CD4-positive, alpha-beta T cell treated with Interleukin-10 for 1 hour (primary cell): Measurements from ENCODE around the gene EPN3.

ENCODE experiments used
- DNase-seq: peaks from one replicate; pipeline ENCODE4 v3.0.0-alpha.2; 2020

EPN3 gene

DNA sequence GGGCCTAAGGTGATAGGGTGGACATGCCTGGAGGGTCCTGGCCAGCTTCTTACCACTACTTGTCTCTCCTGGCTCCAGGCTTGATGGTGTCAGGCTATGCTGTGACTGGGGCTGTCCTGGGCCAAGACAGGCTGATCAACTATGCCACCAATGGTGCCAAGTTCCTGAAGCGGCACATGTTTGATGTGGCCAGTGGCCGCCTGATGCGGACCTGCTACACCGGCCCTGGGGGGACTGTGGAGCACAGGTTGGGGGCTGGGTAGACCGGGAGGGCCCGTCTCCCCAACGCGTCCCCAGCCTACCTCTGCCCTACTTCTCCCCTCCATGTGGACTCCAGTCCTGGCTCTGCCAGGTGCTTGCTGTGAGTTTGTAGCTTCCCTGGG is 18.9 kb downstream of the EPN3 start:
- no peak for DNase-seq

- no peak for DNase-seq
These were observed 19.3 kb downstream of the EPN3 start for GRCh38 chr17:50551884-50552283.

DNA sequence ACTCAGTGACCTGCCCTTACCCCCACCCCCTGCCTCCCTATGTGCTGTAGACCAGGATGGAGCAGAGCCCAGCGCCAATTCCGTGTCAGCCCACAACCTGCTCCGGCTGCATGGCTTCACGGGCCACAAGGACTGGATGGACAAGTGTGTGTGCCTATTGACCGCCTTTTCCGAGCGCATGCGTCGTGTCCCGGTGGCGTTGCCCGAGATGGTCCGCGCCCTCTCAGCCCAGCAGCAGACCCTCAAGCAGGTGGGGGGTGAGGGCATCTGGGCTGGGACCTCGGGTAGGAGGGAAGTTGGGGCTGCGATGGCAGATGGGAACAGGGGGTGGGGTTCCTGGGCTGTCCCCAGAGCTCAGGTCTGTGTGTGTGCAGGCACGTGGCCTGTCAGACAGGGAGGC is 21.7 kb downstream of the EPN3 start:
- no peak for DNase-seq

GRCh38 chr17:50556803-50557202 is 24.3 kb downstream of the EPN3 start:
- DNase-seq, result no peak

DNA sequence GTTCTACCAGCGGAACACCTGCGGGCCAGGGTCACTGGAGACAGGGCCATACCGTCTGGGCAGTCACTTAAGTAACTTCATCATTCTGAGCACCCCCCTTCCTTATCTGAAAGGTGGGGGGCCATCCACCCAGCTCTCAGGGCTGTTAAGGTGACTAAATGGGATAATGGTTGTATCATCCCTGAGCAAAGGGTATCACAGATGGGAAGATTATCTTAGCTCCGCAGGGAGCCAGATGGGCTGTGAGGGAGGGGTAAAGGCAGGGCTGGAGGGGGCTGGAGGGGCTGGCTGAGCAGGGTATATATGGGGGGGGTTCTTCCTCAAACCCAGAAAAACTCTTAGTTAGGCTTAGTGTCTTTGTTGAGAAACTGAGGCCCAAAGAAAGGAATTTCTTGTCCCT is 25.1 kb downstream of the EPN3 start:
- no peak for DNase-seq

GRCh38 chr17:50558091-50558490 is 25.6 kb downstream of the EPN3 start:
- no peak for DNase-seq

GRCh38 chr17:50558581-50558940 is 26.0 kb downstream of the EPN3 start:
- DNase-seq, result no peak

- DNase-seq, result no peak
These were observed 26.5 kb downstream of the EPN3 start for GRCh38 chr17:50558941-50559614.

GRCh38 chr17:50559674-50560184 is 27.2 kb downstream of the EPN3 start:
- DNase-seq, result peak; percentile 27

- DNase-seq, result peak; percentile 91
These were observed 27.8 kb downstream of the EPN3 start, which contains the start of gene CACNA1G for GRCh38 chr17:50560185-50560824. Gene CACNA1G, plus strand, starts transcription at chr17:50560715. Its CDS starts 745 bp downstream, at chr17:50561460.

- DNase-seq, result no peak
These were observed 28.6 kb downstream of the EPN3 start for GRCh38 chr17:50560931-50561745.

DNA sequence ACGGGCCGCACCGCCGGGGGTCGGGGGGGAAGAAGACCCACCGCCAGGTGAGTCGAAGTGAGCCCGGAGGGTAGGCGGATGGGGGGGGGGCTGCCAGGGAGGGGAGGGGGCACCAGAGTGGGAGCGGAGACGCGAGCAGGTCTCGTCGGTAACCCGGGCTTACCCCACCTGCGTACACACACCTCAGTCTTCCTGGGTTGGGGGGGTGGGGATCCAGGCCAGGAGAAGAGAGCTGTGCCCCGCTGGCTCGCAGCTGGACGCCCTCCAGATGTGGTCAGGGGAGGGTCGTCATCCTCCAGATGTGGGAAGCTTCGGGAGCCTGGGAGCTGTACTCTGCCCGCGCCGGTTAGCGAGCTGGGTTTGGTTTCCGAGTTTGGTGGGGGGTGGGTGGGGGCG is 29.2 kb downstream of the EPN3 start:
- DNase-seq, result no peak

GRCh38 chr17:50562242-50563091 is 29.9 kb downstream of the EPN3 start:
- DNase-seq, result no peak

GRCh38 chr17:50563092-50563511 is 30.6 kb downstream of the EPN3 start:
- DNase-seq, result no peak

- DNase-seq, result no peak
These were observed 32.4 kb downstream of the EPN3 start for GRCh38 chr17:50564916-50565315.

DNA sequence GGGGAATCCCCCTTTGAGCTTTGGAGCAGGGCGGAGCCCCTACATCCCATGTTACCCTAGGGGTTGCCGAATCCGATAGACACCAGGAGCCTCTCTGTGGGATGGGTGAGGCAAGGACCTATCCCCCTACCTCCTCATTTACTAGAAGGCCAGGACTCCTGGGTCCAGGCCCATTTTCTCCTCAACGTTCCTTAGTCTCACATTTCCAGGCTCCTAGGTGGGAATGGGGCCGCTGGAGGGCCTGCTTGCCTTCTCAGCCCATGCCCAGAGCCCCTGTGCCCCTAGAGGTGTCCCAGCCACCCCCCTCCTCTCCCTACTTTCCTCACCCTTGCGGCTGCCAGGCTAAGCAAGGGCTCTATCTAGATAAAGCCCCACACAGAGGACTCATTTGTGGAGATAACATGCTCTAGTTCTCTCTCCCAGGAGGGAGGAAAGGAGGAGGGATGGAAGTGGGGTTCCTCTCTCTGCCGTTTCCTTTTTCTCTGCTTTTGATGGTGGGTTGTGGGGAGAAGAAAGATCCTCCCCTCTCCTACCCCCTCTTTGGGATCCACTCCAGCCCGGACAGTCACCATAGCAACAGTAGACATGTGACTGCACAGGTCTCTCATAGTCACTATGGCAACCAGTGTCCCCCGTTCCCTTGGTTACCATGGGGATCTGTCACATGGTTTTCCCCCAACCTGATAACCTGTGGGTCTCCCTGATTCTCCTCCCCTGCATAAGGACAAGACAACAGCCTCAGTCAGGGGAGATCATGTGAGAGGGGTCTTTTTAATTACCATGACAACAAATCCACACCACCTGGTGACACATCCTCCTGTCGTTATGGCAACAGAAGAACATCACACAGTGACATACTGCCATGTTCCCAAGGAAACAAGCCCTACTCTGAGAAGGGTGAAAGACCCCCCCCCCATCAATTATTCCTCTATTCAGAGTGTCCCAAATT is 33.1 kb downstream of the EPN3 start:
- peak; percentile 39 for DNase-seq

DNA sequence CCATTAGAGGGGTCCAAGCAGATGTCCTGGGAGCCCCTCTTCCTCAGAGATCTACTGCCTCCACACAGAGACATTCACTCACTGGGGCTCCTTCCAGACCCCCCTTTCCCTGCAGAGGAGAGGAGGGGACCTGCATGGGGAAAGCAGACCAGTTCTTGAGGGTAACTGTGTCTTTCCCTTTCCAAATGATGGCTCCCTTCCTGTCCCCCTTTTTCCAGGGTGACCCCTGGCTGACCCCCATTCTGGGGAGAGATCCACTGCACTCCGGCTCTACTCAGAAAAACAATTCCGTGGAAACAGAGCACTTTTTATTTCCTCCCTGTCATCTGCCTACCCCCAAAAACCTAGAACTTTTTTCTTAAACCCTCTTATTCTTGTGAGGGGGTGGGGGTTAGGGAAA is 34.4 kb downstream of the EPN3 start:
- no peak for DNase-seq

- no peak for DNase-seq
These were observed 36.1 kb downstream of the EPN3 start for GRCh38 chr17:50568659-50569058.

GRCh38 chr17:50569592-50569991 is 37.1 kb downstream of the EPN3 start:
- no peak for DNase-seq

DNA sequence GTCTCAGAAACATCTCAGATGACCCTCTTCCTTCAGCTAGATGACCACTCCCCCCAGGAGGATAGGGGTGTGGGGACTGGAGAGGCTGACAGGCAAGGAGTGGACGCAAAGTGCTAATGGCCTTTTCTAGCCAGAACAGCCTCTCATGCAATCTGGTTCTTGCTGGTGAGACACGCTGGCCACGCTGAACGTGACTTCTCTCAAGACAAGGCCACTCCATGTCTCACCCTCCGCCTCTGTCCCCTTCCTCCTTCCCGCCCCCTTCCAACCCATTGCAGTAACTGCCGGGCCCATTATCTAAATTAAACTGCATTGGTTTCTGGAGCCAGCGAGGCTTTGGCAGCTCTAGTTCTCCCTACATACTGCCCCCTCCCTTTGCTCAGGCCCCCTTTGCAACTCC is 37.5 kb downstream of the EPN3 start:
- no peak for DNase-seq

- DNase-seq, result no peak
These were observed 38.0 kb downstream of the EPN3 start for GRCh38 chr17:50570528-50570927.

GRCh38 chr17:50571681-50572080 is 39.1 kb downstream of the EPN3 start:
- no peak for DNase-seq
